H1 (cell line): ENCODE results near the gene ZNF316. TPM values are rescaled to one million over a fixed set of nuclear protein-coding genes. Genes with fewer than 3 reads are reported as not detected.

Experiments
- CTCF ChIA-PET: fragments of 300-600 bp; sonication (Branson Sonifier 250); formaldehyde crosslinking; loops from one replicate; lab custom pipeline; 2021; ENCODE audit not compliant: partially characterized antibody; lab: Charles Lee
- POLR2A ChIA-PET: fragments of 300-600 bp; sonication (Branson Sonifier 250); formaldehyde crosslinking; loops from one replicate; lab custom pipeline; 2021; ENCODE audit warnings: inconsistent platforms; ENCODE audit not compliant: partially characterized antibody; lab: Charles Lee
- DNase-seq, 2 experiments: peaks; one replicate each; pipeline versions ENCODE4 v3.0.0 to v3.0.0-alpha.2; 2010 to 2022; ENCODE audit warnings: low spot score in 2 of 2, low read depth in 1 of 2, mixed read lengths in 1 of 2
- FAIRE-seq: peaks from 2 replicates; lab custom pipeline; 2011; peaks lifted over from hg19 to GRCh38; lab: Jason Lieb, UNC
- H2AFZ ChIP-seq: 2 replicates; pipeline ENCODE4 v1.8.1; 2012; ENCODE audit warnings: low read length, inconsistent platforms
- H2AK5ac ChIP-seq: 2 replicates; pipeline ENCODE4 v1.6.1; 2013; ENCODE audit warnings: low read depth, low read length
- H2BK120ac ChIP-seq: replicated peaks from 2 replicates; pipeline ENCODE3; 2013; ENCODE audit warnings: low read depth, low read length, inconsistent platforms
- H2BK12ac ChIP-seq: 2 replicates; pipeline ENCODE4 v1.6.1; 2013; ENCODE audit warnings: low read depth, low read length
- H2BK15ac ChIP-seq: 2 replicates; pipeline ENCODE4 v1.6.1; 2013; ENCODE audit warnings: low read length
- H2BK20ac ChIP-seq: 2 replicates; pipeline ENCODE4 v1.6.1; 2013; ENCODE audit warnings: low read length
- H2BK5ac ChIP-seq: 2 replicates; pipeline ENCODE4 v1.6.1; 2013; ENCODE audit warnings: low read depth, low read length
- H3K14ac ChIP-seq: 2 replicates; pipeline ENCODE4 v1.6.1; 2013; ENCODE audit warnings: inconsistent platforms; ENCODE audit not compliant: insufficient read length
- H3K18ac ChIP-seq: 2 replicates; pipeline ENCODE4 v1.6.1; 2013; ENCODE audit warnings: low read length; ENCODE audit errors: extremely low read depth
- H3K23ac ChIP-seq: 2 replicates; pipeline ENCODE4 v1.6.1; 2013; ENCODE audit warnings: inconsistent platforms; ENCODE audit not compliant: insufficient read length
- H3K23me2 ChIP-seq: 2 replicates; pipeline ENCODE4 v1.6.1; 2013; ENCODE audit warnings: low read depth, low read length
- H3K27ac ChIP-seq: 2 replicates; pipeline ENCODE4 v1.6.1; 2011; ENCODE audit warnings: low read depth, low read length, inconsistent platforms
- H3K27me3 ChIP-seq, 4 experiments: replicated peaks in 1 of 4; 1 replicate in 1 of 4; 2 replicates in 3 of 4; pipeline versions ENCODE4 v1.6.1 to v1.8.1; 2011 to 2013; ENCODE audit warnings: low read length in 3 of 4, mild to moderate bottlenecking in 3 of 4, inconsistent platforms in 2 of 4, mixed read lengths in 2 of 4, moderate library complexity in 1 of 4; ENCODE audit not compliant: control insufficient read depth in 3 of 4, insufficient read depth in 3 of 4; ENCODE audit errors: extremely low read depth in 1 of 4
- H3K36me3 ChIP-seq, 4 experiments: 2 replicates each; pipeline versions ENCODE4 v1.6.1 to v1.8.1; 2011 to 2013; ENCODE audit warnings: mild to moderate bottlenecking in 4 of 4, low read length in 3 of 4, moderate library complexity in 2 of 4, control low read depth in 1 of 4, inconsistent platforms in 1 of 4; ENCODE audit not compliant: insufficient read depth in 4 of 4, control insufficient read depth in 2 of 4
- H3K4ac ChIP-seq: replicated peaks from 2 replicates; pipeline ENCODE3; 2013; ENCODE audit warnings: low read length, low read depth, mixed read lengths, inconsistent platforms; ENCODE audit not compliant: insufficient read length
- H3K4me1 ChIP-seq, 4 experiments: replicated peaks in 1 of 4; 1 replicate in 1 of 4; 2 replicates in 3 of 4; pipeline versions ENCODE4 v1.6.1 to v1.8.1; 2011 to 2013; ENCODE audit warnings: low read length in 3 of 4, inconsistent platforms in 2 of 4, mixed read lengths in 1 of 4; ENCODE audit not compliant: insufficient read depth in 4 of 4, control insufficient read depth in 3 of 4
- H3K4me2 ChIP-seq, 2 experiments: 2 replicates each; pipeline versions ENCODE4 v1.6.1 to v1.8.1; 2011 to 2013; ENCODE audit warnings: low read depth in 2 of 2, low read length in 2 of 2, control low read depth in 1 of 2, inconsistent platforms in 1 of 2, mild to moderate bottlenecking in 1 of 2; ENCODE audit not compliant: insufficient read depth in 1 of 2
- H3K4me3 ChIP-seq, 4 experiments: fragments of 200-600, 300-600 bp in 1 of 4; sonication (generic), shearing (Covaris generic), sonication (Bioruptor Twin) in 1 of 4; 2 replicates each; pipeline versions ENCODE4 v1.5.1 to v1.8.1; 2011 to 2016; ENCODE audit warnings: low read length in 4 of 4, low read depth in 3 of 4, control low read depth in 2 of 4, inconsistent platforms in 2 of 4, mild to moderate bottlenecking in 2 of 4, mixed read lengths in 1 of 4, moderate library complexity in 1 of 4; ENCODE audit not compliant: insufficient read depth in 2 of 4; ENCODE audit errors: extremely low read depth in 1 of 4
- H3K56ac ChIP-seq: replicated peaks from 2 replicates; pipeline ENCODE3; 2013; ENCODE audit warnings: low read depth, mild to moderate bottlenecking, mixed read lengths, low read length, inconsistent platforms; ENCODE audit not compliant: insufficient read length
- H3K79me1 ChIP-seq: 2 replicates; pipeline ENCODE4 v1.6.1; 2013; ENCODE audit warnings: low read depth, low read length, control low read depth
- H3K79me2 ChIP-seq, 2 experiments: 2 replicates each; pipeline versions ENCODE4 v1.6.1 to v1.8.1; 2012 to 2013; ENCODE audit warnings: low read length in 2 of 2, mild to moderate bottlenecking in 2 of 2, inconsistent platforms in 1 of 2; ENCODE audit not compliant: insufficient read depth in 2 of 2, control insufficient read depth in 1 of 2
- H3K9ac ChIP-seq, 4 experiments: replicated peaks in 1 of 4; 1 replicate in 1 of 4; 2 replicates in 3 of 4; pipeline versions ENCODE4 v1.6.1 to v1.8.1; 2011 to 2013; ENCODE audit warnings: low read depth in 3 of 4, low read length in 3 of 4, control low read depth in 2 of 4, mild to moderate bottlenecking in 2 of 4, moderate library complexity in 2 of 4, inconsistent platforms in 1 of 4; ENCODE audit errors: extremely low read depth in 1 of 4
- H3K9me3 ChIP-seq, 2 experiments: 2 replicates each; pipeline versions ENCODE4 v1.6.1 to v1.8.1; 2012 to 2013; ENCODE audit warnings: mild to moderate bottlenecking in 2 of 2, moderate library complexity in 2 of 2, control low read depth in 1 of 2, inconsistent platforms in 1 of 2, low read depth in 1 of 2, low read length in 1 of 2, mixed read lengths in 1 of 2; ENCODE audit not compliant: insufficient read depth in 2 of 2
- H4K20me1 ChIP-seq, 2 experiments: replicated peaks in 1 of 2; 2 replicates each; pipeline versions ENCODE3 to v1.8.1; 2011 to 2013; ENCODE audit warnings: inconsistent platforms in 2 of 2, low read length in 2 of 2, mild to moderate bottlenecking in 1 of 2; ENCODE audit not compliant: insufficient read depth in 2 of 2, control insufficient read depth in 1 of 2
- H4K5ac ChIP-seq: 2 replicates; pipeline ENCODE4 v1.6.1; 2013; ENCODE audit warnings: low read length, low read depth, mixed read lengths, inconsistent platforms; ENCODE audit not compliant: insufficient read length
- H4K8ac ChIP-seq: 2 replicates; pipeline ENCODE4 v1.8.0; 2013; ENCODE audit warnings: mild to moderate bottlenecking, moderate library complexity, low read length, inconsistent platforms; ENCODE audit not compliant: insufficient read depth; ENCODE audit errors: extremely low read depth
- H4K91ac ChIP-seq: replicated peaks from 2 replicates; pipeline ENCODE3; 2013; ENCODE audit warnings: low read length, mixed read lengths, inconsistent platforms; ENCODE audit not compliant: insufficient read length
- ATF2 ChIP-seq: IDR thresholded peaks from 2 replicates; pipeline ENCODE4 v1.6.1; 2012; ENCODE audit warnings: low read length, inconsistent platforms
- CREB1 ChIP-seq: IDR thresholded peaks from 2 replicates; pipeline ENCODE4 v1.6.1; 2012; ENCODE audit warnings: inconsistent platforms
- GABPA ChIP-seq: IDR thresholded peaks from 2 replicates; pipeline ENCODE4 v1.6.1; 2011; ENCODE audit warnings: mild to moderate bottlenecking, low read length, moderate library complexity, borderline replicate concordance; ENCODE audit not compliant: insufficient read depth
- POLR2A ChIP-seq, 2 experiments: IDR thresholded peaks; 1 replicate in 1 of 2; 2 replicates in 1 of 2; pipeline ENCODE4 v1.6.1; 2011; ENCODE audit warnings: low read depth in 2 of 2, low read length in 2 of 2, mild to moderate bottlenecking in 2 of 2; ENCODE audit errors: control extremely low read depth in 1 of 2
- RAD21 ChIP-seq, 2 experiments: IDR thresholded peaks in 1 of 2; conservative IDR thresholded peaks in 1 of 2; 2 replicates each; pipeline ENCODE4 v1.6.1; 2011; ENCODE audit warnings: low read depth in 2 of 2, low read length in 2 of 2, improper control_type of control experiment in 1 of 2, inconsistent platforms in 1 of 2, mild to moderate bottlenecking in 1 of 2, moderate library complexity in 1 of 2
- SUZ12 ChIP-seq: fragments of 200-600 bp; sonication (generic); IDR thresholded peaks from 2 replicates; pipeline ENCODE4 v1.6.1; 2012; ENCODE audit warnings: mild to moderate bottlenecking, inconsistent platforms, low read length, moderate library complexity, mixed read lengths
- WGBS, 2 experiments: shearing (Covaris generic) in 1 of 2; methylation state at CpG; one replicate each; pipeline versions ENCODE4 v1.1.6 to v1.1.7; 2013 to 2015; ENCODE audit warnings: low lambda C conversion rate in 2 of 2, mixed read lengths in 2 of 2, inconsistent platforms in 1 of 2, low coverage in 1 of 2, missing lambda C conversion rate in 1 of 2; ENCODE audit not compliant: insufficient replicate concordance in 2 of 2, insufficient coverage in 1 of 2, insufficient read length in 1 of 2; ENCODE audit errors: extremely low coverage in 1 of 2, missing lambda C conversion rate in 1 of 2; 5-methylcytosine and 5-hydroxymethylcytosine counted together
- polyA plus RNA-seq, 7 experiments: library from polyadenylated mRNA; depleted of rRNA in 3 of 7; stranded (reverse) in 5 of 7; unstranded in 2 of 7; fragments of >200 nt in 5 of 7; fragments of 200-250 nt in 2 of 7; gene quantifications; 1 replicate in 5 of 7; 2 replicates in 1 of 7; 4 replicates in 1 of 7; pipeline versions ENCODE4 v1.2.1 to v1.2.3, GENCODE V29; 2011 to 2013; ENCODE audit warnings: missing spikeins in 2 of 7, mixed read lengths in 2 of 7
- total RNA-seq: library from RNA; stranded (reverse); fragmentation: NEBNext Ultra II Directional; extraction: Animal tissue kit (Norgen Biotek cat#: 25700); gene quantifications from 2 replicates; pipeline ENCODE4 v1.2.1, GENCODE V29; 2021
- TF ChIP-seq, protein P1 (sequence below), 3 experiments: IDR thresholded peaks; 1 replicate in 2 of 3; 2 replicates in 1 of 3; pipeline versions ENCODE4 v1.5.1 to v1.6.1; 2011; ENCODE audit warnings: low read length in 3 of 3, mild to moderate bottlenecking in 3 of 3, inconsistent platforms in 2 of 3, low read depth in 1 of 3, moderate library complexity in 1 of 3; ENCODE audit not compliant: insufficient read depth in 1 of 3; ENCODE audit errors: control extremely low read depth in 1 of 3
- TF ChIP-seq, protein P2 (sequence below): IDR thresholded peaks from 2 replicates; pipeline ENCODE4 v1.6.1; 2011; ENCODE audit warnings: low read depth, mild to moderate bottlenecking, low read length; ENCODE audit not compliant: insufficient read depth

Gene ZNF316
- total and polyA plus RNA-seq, 2 of the 8 experiments (the other 6 are each of a cell fraction or from before 2014, with no cell fraction given) = 3.6 to 13.7 TPM

DNA sequence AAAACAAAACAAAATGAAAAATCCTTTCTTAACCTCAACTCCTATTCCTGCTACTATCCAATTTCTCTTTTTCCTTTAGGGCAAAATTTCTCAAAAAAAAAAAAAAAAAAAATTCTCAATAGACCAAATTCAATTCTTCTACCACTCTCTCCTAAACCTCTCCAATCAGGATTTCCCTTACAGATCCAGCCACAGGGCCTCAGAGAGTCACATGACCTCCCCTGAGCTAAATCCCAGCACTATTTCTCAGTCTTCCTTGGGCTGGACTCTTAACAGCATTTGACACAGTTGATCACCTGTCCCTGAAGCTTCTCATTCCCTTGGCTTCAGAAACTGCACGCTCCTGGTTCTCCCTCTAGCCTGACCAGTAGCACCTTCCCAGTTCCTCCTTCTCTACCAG, 64.7 kb downstream of the ZNF316 start:
- peaks cover 40 to 73% of the 10 kb centered on the region in 2 experiments for H3K79me2 ChIP-seq
- H3K56ac ChIP-seq = peak overlapping the region; percentile 97
- H2BK5ac ChIP-seq = no peak overlapping the region
- DNase-seq = no peak
- CTCF ChIA-PET = interaction anchor here (0.6 kb wide), 1 partner anchor 935 kb away, joined by 3 read pairs; no protein-coding TSS in a partner anchor
- no peak overlapping the region for H2BK12ac ChIP-seq
- H3K18ac ChIP-seq = no peak overlapping the region
- peaks cover 27% of the 10 kb centered on the region for H3K79me1 ChIP-seq
- H4K20me1 ChIP-seq = peaks cover 3 to 9% of the 10 kb centered on the region in 2 experiments
- no peak overlapping the region for H4K91ac ChIP-seq
- H3K27ac ChIP-seq = no peak overlapping the region
- H3K36me3 ChIP-seq = peaks cover 14 to 73% (median 44%) of the 10 kb centered on the region in 4 experiments
- H3K27me3 ChIP-seq = no peaks in the 10 kb centered on the region
- H3K4me2 ChIP-seq = no peak overlapping the region
- peaks cover 9% of the 10 kb centered on the region; the same call in 1 of the 2 replicates for H3K23me2 ChIP-seq
- H3K4ac ChIP-seq = no peak overlapping the region
- peaks cover 38 to 39% of the 10 kb centered on the region in 2 experiments for H3K9me3 ChIP-seq
- no peak overlapping the region for H3K4me3 ChIP-seq
- H2BK20ac ChIP-seq = no peak overlapping the region
- H4K5ac ChIP-seq = no peak overlapping the region
- POLR2A ChIA-PET = interaction anchor here (0.9 to 1.4 kb wide), 2 partner anchors 14 to 43 kb away, joined by 3 to 4 read pairs; no protein-coding TSS in a partner anchor
- no peak overlapping the region for H3K14ac ChIP-seq
- H2BK15ac ChIP-seq = no peak overlapping the region
- no peak for FAIRE-seq
- no peak overlapping the region for H2AFZ ChIP-seq
- 0 out of 7 replicates have a peak, but pooled peaks cover 0 to 2% (median 0%) of the 10 kb centered on the region in 4 experiments for H3K4me1 ChIP-seq
- H3K23ac ChIP-seq = no peak overlapping the region
- H3K9ac ChIP-seq = no peak overlapping the region
- H2AK5ac ChIP-seq = no peak overlapping the region
- 100% methylated on average over 1 of the region's 1 CpG; no CpG with 5 or more reads in 1 of the 2 experiments for WGBS, 2 experiments
- H2BK120ac ChIP-seq = no peak overlapping the region
- H4K8ac ChIP-seq = no peak overlapping the region
- TF ChIP-seq, protein P1, sequence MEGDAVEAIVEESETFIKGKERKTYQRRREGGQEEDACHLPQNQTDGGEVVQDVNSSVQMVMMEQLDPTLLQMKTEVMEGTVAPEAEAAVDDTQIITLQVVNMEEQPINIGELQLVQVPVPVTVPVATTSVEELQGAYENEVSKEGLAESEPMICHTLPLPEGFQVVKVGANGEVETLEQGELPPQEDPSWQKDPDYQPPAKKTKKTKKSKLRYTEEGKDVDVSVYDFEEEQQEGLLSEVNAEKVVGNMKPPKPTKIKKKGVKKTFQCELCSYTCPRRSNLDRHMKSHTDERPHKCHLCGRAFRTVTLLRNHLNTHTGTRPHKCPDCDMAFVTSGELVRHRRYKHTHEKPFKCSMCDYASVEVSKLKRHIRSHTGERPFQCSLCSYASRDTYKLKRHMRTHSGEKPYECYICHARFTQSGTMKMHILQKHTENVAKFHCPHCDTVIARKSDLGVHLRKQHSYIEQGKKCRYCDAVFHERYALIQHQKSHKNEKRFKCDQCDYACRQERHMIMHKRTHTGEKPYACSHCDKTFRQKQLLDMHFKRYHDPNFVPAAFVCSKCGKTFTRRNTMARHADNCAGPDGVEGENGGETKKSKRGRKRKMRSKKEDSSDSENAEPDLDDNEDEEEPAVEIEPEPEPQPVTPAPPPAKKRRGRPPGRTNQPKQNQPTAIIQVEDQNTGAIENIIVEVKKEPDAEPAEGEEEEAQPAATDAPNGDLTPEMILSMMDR (IDR thresholded peaks at IDR 0.05; ENCODE audit: control extremely low read depth in 1 of 3, insufficient read depth in 1 of 3, low read depth in 1 of 3, low read length in 3 of 3) = no peak
- TF ChIP-seq SUZ12 = no peak
- TF ChIP-seq GABPA = no peak
- no peak for TF ChIP-seq POLR2A (IDR thresholded peaks at IDR 0.05; ENCODE audit: control extremely low read depth in 1 of 2, low read depth in 2 of 2, low read length in 2 of 2)
- no peak for TF ChIP-seq CREB1
- no peak for TF ChIP-seq ATF2
- TF ChIP-seq RAD21 (IDR thresholded peaks at IDR 0.05 in 1 of 2, conservative IDR thresholded peaks at IDR 0.05 in 1 of 2; ENCODE audit: low read depth in 2 of 2, low read length in 2 of 2) = no peak
- TF ChIP-seq, protein P2, sequence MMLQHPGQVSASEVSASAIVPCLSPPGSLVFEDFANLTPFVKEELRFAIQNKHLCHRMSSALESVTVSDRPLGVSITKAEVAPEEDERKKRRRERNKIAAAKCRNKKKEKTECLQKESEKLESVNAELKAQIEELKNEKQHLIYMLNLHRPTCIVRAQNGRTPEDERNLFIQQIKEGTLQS = no peak
